Measurements from ENCODE around the gene PPY.
"Not testable (repeated sequence)": the region's sequence is repeated elsewhere in the genome, so short reads cannot be mapped to it uniquely, and the experiment has no call there.

The PPY gene

GRCh38 chr17:43942051-43942685 lies at the start of gene PPY:
PPY (minus strand) TSS chr17:43942476; CDS start chr17:43941654, 822 bp downstream.
- no peak for DNase-seq

GRCh38 chr17:43988301-43988700 lies 46.0 kb upstream of the PPY start:
- no peak for DNase-seq

- no peak for DNase-seq
Observed at GRCh38 chr17:43987131-43988021, 45.1 kb upstream of the PPY start.

- no peak for DNase-seq
Observed at GRCh38 chr17:43986225-43986981, 44.1 kb upstream of the PPY start.

- no peak for DNase-seq
Observed at GRCh38 chr17:43984521-43984920, 42.2 kb upstream of the PPY start.

- peak; percentile 16 to 28 for DNase-seq
Observed at GRCh38 chr17:43983515-43984411, 41.5 kb upstream of the PPY start.

- no peak for DNase-seq
Observed at GRCh38 chr17:43983196-43983514, 40.9 kb upstream of the PPY start.

GRCh38 chr17:43982171-43982570 lies 39.9 kb upstream of the PPY start:
- DNase-seq = no peak

- DNase-seq = no peak
Observed at GRCh38 chr17:43979671-43980070, 37.4 kb upstream of the PPY start.

- no peak for DNase-seq
Observed at GRCh38 chr17:43979011-43979410, 36.7 kb upstream of the PPY start.

GRCh38 chr17:43978078-43978477 lies 35.8 kb upstream of the PPY start:
- DNase-seq = no peak

GRCh38 chr17:43976963-43977837 lies 34.9 kb upstream of the PPY start:
- DNase-seq = no peak

GRCh38 chr17:43975898-43976297 lies 33.6 kb upstream of the PPY start:
- no peak for DNase-seq

GRCh38 chr17:43974382-43975266 lies 32.3 kb upstream of the PPY start:
- no peak for DNase-seq

- not testable (repeated sequence) for DNase-seq
Observed at GRCh38 chr17:43972444-43973212, 30.4 kb upstream of the PPY start.

- not testable (repeated sequence) for DNase-seq
Observed at GRCh38 chr17:43971436-43971835, 29.2 kb upstream of the PPY start.

GRCh38 chr17:43970366-43970765 lies 28.1 kb upstream of the PPY start:
- no peak for DNase-seq

- no peak for DNase-seq
Observed at GRCh38 chr17:43967251-43967875, 25.1 kb upstream of the PPY start.

GRCh38 chr17:43966276-43966675 lies 24.0 kb upstream of the PPY start:
- no peak for DNase-seq
